ENCODE measurements around the gene COL27A1.
"Not testable (repeated sequence)": the region's sequence is repeated elsewhere in the genome, so short reads cannot be mapped to it uniquely, and the experiment has no call there.

Gene COL27A1

DNA sequence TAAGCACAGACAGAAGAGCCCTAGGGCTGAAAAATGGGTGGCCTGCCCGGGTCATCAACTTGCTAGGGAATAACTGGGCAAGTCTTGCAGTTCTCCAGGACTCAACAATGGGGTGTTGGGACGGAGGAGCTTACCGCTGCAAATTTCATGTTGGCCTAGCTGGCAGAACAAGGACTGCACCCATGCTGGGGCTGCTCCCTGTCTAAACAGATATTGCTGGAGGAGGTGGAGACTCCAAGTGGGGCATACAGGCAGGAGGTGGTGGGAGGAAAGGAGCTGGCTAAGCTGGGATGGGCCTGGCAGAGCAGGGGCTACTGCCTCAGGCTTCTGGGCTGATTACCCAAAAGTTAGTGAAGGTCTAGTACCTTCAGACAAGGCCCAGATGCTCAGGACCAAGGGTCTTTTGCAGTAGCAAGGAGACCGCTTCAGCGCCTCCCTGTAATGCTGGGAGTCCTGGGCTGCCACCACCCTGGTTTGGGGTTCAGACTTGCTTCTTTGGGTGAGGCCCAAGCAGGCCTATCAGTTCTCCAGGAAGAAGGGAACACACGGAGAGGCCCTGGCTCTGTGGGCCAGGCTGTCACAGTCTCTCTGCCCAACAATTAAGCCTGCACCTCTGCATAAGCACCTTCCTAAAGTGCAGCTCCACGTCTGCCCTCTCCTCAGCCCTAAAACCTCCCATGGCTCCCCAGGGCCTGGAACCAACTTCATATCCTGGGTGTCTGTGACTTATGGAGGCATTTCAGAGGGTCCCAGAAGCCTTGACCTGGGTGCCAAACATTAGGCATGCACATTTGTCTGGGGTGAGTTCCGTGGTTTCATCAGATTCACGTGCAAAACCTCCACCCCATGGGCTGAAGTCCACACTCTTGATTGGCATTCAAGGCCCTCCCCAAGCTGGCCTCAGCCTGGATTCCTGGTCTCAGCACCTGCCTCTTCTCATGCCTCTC, 32.0 kb upstream of the COL27A1 start:
- no peak for DNase-seq

DNA sequence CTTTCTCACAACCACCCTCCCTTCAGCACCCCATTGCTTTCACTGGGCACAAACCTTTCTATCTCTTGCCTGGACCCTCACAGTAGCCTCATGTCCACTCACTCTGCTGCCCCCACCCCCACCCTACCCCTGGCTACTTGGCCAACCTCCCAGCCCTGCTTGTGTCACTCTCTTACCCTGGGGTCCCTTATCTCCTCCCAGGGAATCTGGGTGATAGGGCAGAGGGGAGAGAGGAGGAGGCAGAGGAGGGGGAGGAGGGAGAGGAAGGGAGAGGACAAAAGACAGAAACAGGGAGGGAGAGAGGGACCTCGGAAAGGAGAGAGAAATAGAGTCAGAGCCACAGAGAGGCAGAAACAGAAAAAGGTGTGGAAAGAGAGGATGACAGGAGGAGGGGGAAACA, 31.2 kb upstream of the COL27A1 start:
- no peak for DNase-seq

DNA sequence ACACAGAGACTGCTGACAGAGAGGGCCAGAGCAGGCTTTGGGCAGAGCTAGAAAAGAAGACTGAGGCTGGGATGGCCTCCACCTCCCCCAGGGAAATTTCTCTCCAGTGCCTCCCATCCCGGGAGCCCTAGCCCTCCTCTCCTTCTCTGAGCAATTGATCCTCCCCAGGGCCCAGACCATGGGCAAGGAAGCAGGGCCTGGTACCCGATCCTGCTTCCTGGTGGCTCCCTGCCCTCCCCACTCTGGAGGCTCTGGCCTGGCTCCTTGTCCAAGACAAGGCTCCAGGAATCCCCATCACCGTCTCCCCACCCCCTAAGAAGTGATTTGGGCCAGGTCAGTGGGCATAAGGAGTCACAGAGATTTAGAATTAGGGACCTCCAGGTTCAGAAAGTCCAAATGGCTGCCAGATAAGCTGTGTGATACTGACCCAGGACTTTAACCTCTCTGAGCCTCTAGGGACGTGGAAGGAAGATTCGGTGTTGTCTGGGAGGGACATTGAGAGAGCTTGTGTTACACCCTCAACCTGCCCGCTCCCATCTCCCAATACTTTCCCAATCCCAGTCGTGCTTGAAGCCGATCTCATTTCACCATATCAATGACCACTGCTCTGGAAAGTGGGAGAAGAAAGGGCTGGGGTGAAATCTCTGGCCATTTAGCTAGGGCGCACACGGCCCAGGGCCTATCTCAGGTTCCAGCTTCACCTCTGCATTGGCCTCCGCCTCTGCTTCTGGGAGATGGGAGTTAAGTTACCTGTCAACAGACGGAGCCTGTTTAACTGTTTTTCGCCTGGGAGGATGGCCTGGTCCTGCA, 30.5 kb upstream of the COL27A1 start:
- DNase-seq = no peak

DNA sequence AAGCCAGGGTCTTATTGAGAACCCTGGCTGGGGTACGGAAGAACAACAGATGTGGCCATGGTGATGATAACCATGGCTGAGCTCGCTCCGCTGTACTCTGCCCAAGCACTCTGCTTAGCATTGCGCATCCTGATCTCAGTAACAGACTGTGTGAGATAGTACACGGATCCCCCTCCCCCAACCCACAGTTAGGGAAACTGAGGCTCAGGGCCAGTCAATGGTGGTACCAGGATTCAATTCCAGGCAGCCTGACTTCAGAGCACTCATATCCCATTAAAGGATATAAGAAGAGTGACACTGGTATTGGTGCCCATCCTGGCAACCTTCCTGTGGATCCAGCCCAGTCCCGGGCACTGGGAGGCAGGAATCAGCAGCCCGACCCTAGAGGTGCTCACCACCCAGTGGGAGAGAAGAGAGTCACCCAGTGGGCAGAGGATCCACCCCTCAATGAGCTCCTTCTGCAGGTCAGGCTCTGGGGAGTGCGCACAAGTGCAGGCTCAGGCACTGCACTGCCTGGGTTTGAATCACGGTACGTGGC, 29.8 kb upstream of the COL27A1 start:
- no peak for DNase-seq

DNA sequence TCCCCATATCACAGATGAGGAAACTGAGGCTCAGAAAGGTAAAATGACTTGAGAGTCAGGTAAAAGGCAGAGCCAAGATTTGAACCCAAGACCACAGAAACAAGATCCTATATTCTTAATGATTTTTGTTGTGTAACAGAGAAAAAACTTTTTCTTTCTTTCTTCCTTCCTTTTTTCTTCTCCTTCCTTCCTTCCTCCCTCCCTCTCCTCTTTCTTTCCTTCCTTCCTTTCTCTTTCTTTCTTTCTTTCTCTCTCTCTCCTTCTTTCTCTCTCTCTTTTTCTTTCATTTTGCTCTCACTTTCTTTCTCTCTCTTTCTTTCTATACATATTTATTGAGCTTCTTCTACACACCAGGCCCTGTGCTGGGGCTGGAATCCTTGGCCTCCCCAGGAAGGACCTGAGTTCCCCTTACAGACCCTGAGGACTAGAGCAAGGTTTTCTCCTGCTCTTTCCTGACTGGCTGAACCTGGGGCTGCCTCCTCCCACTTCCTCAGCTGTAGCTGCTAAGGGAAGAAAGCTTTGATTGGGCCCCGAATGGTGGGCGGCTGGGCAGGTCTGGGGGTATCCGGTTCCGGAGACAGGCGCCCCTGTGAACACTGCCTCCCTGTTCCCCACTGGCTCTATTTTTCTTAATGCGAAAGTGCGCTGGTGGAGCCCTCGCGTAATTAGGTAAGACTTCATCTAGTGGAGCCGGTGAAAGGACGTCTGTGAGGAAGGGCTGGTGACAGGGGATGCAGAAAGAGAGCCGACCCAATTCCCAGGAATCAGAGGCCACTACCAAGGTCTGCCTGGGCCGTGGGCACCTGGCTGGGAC, 28.9 kb upstream of the COL27A1 start:
- no peak for DNase-seq

DNA sequence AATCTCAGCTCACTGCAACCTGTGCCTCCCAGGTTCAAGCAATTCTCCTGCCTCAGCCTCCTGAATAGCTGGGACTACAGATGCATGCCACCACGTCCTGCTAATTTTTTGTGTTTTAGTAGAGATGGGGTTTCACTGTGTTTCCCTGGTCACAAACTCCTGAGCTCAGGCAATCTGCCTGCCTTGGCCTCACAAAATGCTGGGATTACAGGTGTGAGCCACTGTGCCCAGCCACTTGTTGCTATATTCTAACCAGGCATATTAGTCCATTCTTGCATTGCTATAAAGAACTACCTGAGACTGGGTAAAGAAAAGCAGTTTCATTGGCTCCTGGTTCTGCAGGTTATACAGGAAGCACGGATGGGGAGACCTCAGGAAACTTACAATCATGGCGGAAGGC, 26.6 kb upstream of the COL27A1 start:
- DNase-seq = not testable (repeated sequence)

DNA sequence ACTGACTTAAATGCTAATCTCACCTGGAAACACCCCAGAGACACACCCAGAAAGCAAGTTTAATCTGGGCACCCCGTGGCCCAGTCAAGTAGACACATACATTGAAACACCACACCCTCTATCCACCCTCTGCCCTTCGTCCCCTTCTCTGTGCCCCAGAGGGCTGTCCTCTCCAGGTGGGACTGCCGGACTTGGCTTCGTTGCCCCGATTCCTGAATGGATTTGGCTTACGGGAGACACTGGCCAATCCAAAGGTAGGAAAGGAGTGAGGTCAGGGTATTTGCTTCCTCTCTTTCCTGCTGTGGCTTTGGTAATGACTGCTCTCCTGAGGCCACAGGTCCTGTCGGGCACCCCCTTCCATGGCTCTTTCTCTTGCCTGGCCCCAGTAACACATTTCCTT, 25.2 kb upstream of the COL27A1 start:
- DNase-seq = no peak

DNA sequence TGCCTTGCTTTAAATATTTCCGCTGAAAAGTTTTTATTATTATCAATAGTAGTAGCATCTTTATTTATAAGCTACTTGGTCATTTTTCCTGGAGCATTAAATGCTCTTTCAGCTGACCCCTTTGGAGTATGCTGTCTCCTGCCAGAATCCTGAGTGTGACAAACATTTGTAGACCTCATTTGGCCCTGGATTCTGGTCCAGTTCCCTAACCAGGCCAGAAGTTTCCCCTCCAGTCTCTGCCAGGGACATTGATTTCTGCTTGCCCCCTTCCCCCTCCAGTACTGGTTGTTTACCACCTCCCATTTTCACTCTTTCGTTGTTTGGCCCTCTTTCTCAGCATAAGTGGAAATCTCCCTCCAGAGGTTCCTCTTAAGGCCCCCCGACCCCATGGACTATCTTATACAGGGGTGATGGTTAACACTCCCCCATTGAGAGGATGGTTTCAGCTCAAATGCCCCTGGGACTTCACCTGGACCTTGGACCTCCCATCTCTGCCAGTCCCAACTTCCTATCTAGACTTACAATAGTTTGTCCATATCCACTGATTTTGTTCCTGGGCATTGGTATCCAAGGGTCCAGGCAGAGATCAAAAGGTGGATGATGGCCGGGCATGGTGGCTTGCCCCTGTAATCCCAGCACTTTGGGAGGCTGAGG, 24.6 kb upstream of the COL27A1 start:
- DNase-seq = no peak

DNA sequence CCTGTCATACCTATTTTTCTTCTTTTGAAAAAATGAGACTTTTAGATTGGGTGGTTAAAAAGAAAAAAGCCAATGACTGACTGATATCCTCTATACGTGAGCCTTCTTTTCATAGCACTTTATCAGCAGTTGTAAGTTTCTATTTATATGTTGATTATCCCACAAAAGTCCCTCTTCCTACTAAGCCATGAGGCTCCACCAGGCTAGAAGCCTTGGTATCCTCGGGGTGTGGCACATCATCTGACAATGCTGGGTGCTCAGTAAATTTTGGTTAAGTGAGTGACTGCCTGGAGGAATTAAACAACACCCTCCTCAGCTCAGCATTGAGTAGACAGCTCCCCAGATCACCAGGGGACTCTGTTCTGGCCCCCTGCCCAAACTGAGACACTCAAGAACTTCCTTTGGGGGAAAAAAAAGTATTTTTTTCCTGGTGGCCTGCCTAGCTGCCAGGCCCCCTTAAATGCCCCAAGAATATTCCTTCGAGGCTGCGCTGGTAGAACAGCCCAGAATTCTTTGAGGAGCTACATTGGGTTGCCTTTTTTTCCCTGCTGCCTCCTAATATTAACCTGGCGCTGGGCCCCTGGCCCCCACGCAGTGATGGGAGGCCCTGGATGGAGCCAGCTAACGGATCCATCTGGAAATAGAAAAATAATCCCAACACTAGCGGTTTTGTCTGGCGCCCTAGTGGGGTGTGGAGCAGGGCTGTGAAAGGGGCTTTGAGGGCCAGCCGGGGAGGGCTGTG, 23.4 kb upstream of the COL27A1 start:
- DNase-seq = no peak

DNA sequence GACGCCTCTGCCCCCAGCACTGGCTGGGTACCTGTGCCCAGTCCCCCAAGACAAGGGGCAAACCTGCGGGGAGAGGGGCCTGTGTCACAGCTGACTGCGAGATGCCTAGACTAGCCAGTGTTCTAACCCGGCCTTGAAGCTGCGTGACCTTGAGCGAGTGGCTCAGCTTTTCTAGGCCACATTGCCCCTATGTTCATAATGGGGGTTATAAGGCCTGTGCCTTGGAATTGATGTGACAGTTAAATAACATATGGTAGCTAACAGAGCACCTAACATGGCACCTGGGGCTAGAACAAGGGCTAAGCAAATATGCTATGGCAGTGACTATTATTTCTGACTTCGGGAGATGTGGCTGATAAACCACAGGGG, 22.8 kb upstream of the COL27A1 start:
- DNase-seq = no peak

DNA sequence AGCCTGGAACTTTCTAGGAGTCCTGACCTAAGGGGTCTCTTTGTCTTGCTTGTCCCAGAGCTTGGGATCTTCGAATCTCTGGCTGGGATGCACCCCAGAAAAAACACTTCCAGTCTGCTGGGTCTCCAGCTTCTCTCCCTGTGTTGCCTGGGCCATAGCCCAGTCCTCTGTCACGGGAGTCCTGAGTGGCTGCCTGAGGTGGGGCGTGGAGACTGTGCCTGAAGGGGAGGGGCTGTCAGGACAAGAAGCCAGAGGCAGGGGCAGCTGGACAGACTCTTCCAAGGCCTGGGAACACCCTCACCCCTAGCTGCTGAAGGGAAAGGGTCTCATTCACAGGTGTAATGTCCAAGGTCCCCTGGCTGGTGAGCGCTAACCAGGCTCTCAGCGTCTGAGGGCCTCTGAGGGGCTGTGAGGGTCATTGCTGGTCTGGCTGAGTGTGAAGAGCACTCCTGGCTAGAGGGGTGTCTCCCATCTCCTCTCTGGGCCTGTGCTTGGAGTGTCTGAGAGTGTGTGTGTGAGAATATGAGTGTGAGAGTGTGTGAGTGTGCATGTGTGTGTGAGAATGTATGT, 20.4 kb upstream of the COL27A1 start:
- no peak for DNase-seq

DNA sequence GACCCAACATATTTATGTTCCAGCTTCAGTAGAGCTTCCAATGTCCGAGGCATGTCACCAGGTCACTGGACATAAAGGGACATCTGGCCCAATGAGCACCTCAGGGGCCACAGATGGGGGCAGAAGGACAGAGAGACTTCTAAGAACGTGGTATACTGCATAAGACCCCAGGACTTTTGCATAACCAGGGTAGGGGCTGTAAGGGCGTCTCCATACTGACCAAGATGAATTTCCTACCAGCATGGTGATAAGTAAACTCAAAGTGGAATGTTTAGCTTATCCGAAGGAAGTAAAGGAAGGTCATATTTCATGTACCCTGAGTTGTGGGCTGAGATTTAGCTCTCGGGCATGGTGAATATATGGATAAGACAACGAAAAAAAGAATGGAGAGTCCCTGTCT, 17.5 kb upstream of the COL27A1 start:
- no peak for DNase-seq

DNA sequence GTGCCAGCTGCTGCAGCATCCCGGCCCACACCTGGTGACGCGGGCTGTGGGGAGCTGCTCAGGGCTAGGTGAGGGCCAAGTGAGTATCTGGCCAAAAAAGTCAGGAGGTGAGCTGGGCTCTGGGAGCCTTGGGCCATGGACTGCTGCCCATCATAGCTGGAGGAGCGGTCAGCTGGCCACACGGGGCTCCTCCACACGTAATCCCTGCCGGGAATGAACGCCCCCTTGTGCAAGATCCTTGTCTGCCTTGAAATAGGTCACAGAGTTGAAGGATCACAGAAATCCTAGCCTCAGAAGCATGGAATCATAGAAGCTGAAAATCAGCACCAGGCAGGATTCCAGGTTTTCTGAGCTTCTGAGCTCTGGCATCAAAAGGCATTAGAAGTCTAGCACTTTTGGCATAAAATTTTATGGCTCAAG, 16.8 kb upstream of the COL27A1 start:
- no peak for DNase-seq

DNA sequence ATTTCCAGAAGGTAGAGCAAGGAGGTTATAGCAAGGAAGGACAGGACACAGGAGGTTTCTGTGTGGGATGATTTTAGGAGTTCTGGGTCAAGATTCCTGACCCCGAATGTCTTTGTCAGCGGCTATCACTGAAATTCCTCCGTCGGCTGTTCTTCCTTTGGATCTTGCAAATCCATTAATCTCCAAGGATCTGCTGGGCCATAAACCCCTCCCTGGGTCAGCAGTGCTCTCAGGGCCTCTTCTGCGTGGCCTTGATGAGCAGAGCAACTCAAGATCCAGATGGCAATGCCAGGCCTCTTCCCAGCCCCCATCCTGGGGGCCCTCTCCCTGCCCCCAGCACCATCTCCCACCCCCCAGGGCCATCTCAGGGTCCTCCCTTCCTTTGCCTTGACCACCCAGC, 16.3 kb upstream of the COL27A1 start:
- no peak for DNase-seq

DNA sequence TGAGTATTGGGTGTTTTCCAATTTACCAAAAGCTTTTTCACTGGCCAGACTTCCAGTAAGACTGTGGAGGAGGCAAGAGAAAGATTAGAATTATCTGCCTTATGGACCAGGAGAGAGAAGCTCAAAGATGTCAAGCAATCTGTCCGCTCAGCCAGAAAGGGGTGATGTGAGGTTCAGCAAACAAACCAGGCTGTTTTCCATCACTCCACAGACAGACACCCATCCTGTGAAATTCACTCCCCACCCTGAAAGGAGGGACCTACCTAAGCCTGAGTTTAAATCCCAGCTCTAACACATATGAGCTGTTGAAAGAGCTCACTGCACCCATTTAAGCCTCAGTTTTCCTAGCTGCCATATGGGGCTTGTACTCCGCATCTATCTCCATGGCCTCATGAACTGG, 14.9 kb upstream of the COL27A1 start:
- no peak for DNase-seq

DNA sequence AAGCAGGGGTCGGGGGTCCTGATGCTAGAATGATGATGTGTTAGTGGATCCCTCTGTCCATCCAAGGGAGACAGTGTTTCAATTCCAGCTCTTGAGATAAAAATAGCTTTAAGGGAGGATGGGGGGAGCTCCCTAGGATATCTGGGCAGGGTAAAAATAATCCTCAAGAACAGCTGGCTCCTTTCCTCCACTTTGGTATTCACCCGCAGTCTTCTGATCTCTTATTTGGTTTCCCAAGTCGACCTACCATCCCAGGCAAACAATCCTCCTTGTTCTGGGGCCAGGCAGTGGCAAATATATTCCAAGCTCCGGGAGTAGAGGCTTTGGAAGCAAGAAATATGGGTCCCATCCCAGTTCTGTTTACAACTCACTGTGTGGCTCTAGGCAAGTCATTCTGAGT, 14.5 kb upstream of the COL27A1 start:
- DNase-seq = no peak

DNA sequence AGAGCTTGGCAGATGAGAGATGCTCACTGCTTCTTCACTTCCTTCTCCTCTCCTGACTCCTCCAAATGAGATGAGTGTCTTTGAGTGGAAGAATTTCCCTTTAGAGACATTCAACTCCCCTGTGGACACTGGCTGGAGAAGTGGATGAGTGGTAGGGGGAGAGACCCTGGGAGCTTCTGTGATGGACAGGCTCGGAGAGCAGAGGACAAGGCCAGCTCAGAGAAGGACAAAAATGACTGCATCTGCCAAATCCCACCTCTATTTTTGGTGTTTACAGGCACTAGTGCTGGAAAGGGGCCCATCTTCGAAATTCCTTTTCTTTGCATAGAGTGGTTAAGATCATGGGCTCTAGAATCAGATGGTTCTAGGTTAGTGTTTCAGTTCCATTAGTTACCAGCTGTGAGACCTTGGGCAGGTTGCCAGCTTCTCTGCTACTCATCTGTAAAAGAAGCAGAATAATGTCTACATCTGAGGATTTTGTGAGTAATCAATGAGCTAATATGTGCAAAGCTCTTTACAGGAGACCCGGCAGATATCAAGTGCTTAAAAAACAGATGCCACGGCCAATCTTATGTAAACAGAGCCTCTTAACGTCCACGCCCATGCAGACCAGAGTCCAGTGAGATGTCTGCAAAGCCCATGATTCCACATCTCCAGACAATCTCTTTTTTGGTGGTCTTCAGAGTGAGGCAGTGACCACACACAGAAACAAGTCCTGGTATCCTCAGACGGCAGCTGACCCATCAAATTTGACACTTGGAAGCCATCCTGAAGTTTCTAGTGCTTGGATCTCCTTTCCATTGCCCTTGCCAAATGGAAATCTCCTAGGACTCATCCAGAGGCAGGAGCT, 13.6 kb upstream of the COL27A1 start:
- DNase-seq = no peak

DNA sequence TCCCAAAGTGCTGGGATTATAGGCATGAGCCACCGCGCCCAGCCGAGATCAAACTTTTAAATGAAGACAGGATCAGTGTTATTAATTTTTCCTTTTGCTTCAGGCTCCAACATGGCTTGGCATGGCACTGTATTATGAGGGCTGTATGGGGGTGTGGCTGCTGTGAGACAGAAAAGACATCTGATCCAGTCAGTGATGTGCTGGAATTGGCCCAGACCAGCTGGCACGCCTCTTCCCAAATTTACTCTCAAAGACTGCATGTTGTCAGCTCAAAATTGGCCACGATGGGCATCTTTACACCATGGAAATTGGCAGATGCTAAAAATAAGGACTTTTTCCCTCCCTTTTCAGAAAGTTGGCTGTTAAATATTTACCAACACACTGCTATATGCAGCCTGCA, 12.1 kb upstream of the COL27A1 start:
- no peak for DNase-seq

DNA sequence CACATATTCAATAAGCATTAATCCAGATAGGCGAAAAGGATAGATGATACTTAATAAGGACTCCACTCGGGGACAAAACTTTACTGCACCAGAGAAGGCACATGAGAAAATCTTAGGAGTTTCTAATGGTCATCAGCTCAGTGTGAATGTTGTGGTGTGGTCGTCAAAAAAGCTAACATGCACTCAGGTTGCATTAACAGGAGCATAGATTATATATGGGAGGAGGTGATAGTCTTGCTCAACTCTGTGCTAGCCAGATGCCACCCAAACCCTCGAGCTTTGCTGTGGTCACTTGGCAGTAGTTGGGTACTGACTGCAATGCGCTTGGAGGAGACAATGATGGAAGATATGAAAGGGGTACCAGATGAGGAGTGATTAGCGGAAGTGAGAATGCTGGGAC, 8.6 kb upstream of the COL27A1 start:
- DNase-seq = no peak

DNA sequence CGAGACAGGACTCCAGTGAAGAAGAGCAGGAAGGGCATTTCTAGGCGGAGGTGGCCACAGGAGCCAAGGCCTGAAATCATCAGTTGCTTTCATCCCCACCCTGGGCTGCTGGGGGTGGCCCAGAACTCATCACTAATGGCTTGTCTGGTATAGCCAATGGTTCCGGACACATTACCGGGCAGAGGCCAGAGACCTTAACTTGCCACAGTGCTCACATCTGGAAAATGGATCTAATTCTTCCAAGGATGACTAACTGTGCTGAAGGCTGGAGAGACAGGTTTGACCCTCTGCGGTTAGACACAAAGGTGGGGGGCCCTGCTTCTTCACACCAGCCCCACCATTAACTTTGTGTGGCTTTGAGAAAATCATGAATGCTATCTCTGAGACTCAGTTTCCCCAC, 6.2 kb upstream of the COL27A1 start:
- no peak for DNase-seq

Measured in NCI-H187 (cell line).